Heart left ventricle (tissue), 16 donors: ENCODE results near the gene ESPN. TPM values are rescaled to one million over a fixed set of nuclear protein-coding genes. Genes with fewer than 3 reads are reported as not detected.
"Not testable (repeated sequence)": the region's sequence is repeated elsewhere in the genome, so short reads cannot be mapped to it uniquely, and the experiment has no call there.

ENCODE experiments used
- ATAC-seq, 4 donors: fragments of 200-7000 bp; cut with Tn5 transposase; one replicate each; pipeline ENCODE4 v1.9.1; 2020 to 2022; ENCODE audit warnings: moderate library complexity in 4 of 4, mild to moderate bottlenecking in 3 of 4, moderate number of reproducible peaks in 1 of 4
- DNase-seq, 5 donors: peaks; one replicate each; pipeline ENCODE4 v3.0.0-alpha.2; 2020
- H3K27ac ChIP-seq, 12 donors: fragments of 200-600 bp; sonication (generic) in 4 of 12; one replicate each; pipeline versions ENCODE4 v1.5.0 to v1.8.0; 2016 to 2022; ENCODE audit warnings: mild to moderate bottlenecking in 2 of 12
- H3K27me3 ChIP-seq, 9 donors: fragments of 200-600 bp; sonication (generic) in 2 of 9; one replicate each; pipeline versions ENCODE4 v1.5.1 to v1.8.0; 2016 to 2022; ENCODE audit warnings: mild to moderate bottlenecking in 3 of 9
- H3K36me3 ChIP-seq, 9 donors: fragments of 200-600 bp; sonication (generic) in 2 of 9; one replicate each; pipeline versions ENCODE4 v1.5.0 to v1.8.0; 2018 to 2022; ENCODE audit warnings: mild to moderate bottlenecking in 2 of 9
- H3K4me1 ChIP-seq, 12 donors: fragments of 200-600 bp; sonication (generic) in 4 of 12; one replicate each; pipeline versions ENCODE4 v1.5.0 to v1.8.0; 2016 to 2022; ENCODE audit warnings: mild to moderate bottlenecking in 3 of 12
- H3K4me3 ChIP-seq, 12 donors: fragments of 200-600 bp; sonication (generic) in 4 of 12; one replicate each; pipeline versions ENCODE4 v1.5.0 to v1.8.0; 2017 to 2022; ENCODE audit warnings: mild to moderate bottlenecking in 9 of 12, moderate library complexity in 4 of 12
- H3K9me3 ChIP-seq, 12 donors: fragments of 200-600 bp; sonication (generic) in 4 of 12; one replicate each; pipeline versions ENCODE4 v1.5.0 to v1.8.0; 2016 to 2022; ENCODE audit warnings: mild to moderate bottlenecking in 1 of 12
- CTCF ChIP-seq, 12 donors: fragments of 200-600 bp; sonication (generic) in 4 of 12; IDR thresholded peaks; one replicate each; pipeline versions ENCODE4 v1.5.0 to v1.8.0; 2018 to 2022; ENCODE audit warnings: antibody characterized with exemption in 12 of 12, mild to moderate bottlenecking in 5 of 12
- POLR2A ChIP-seq, 2 donors: fragments of 450-650 bp; IDR thresholded peaks; one replicate each; pipeline ENCODE4 v1.6.1; 2017; ENCODE audit warnings: antibody characterized with exemption in 2 of 2, mild to moderate bottlenecking in 2 of 2, moderate library complexity in 2 of 2
- WGBS, 4 donors: extraction: QIAGEN DNeasy Blood & Tissue Kit in 2 of 4; methylation state at CpG; one replicate each; pipeline versions ENCODE4 v1.1.5 to v1.1.7; 2013 to 2018; 5-methylcytosine and 5-hydroxymethylcytosine counted together
- intact Hi-C, 10 donors: fragments of 100-400 bp; cut with DNase I; formaldehyde crosslinking; loops; one replicate each; pipeline versions ENCODE4 v1.11.1 to v1.14.2; 2022
- polyA plus RNA-seq, 2 donors: library from polyadenylated mRNA; stranded (reverse); fragments of 200-250 nt; gene quantifications; one replicate each; pipeline ENCODE4 v1.2.3, GENCODE V29; 2013
- total RNA-seq, 9 donors: library from RNA; depleted of rRNA in 2 of 9; stranded (reverse); fragments of >200 nt in 2 of 9; fragmentation: NEBNext Ultra II Directional in 3 of 9; extraction: Animal tissue kit (Norgen Biotek cat#: 25700) in 3 of 9; gene quantifications; one replicate each; pipeline versions ENCODE4 v1.1.0 to v1.2.4, GENCODE V29; 2016 to 2023
- donor health status: ischemic (EF 13 %, LVEDD 7.1; RV severe dilation, severe dysfunction).
- donor health status: healthy with polysubstance abuse.
- donor health status: DM: no; HTN: yes; CAD: no.
- donor health status: DM: no; HTN: no; CAD: no.
- donor health status: ischemic (EF 25% LVEDD 6.9; RV normal size, moderate dysfunction).
- donor health status: ischemic (EF 25% LVEDD 5.7; RV mildly dilated, moderate dysfunction).
- donor health status: healthy.
- donor health status: DM: yes; HTN: yes; CAD: no.
- donor health status: ischemic (EF 35%, LVEDD 5.7; RV mildly dilated, moderate dysfunction).
- donor health status: nonischemic (EF 11% LVEDD 7.7; RV severe dilation, severe dysfunction).
- donor health status: DM: yes; HTN: yes; CAD: no.
- donor health status: PGD.
- donor health status: ischemic (EF 29% LVEDD 5.4; RV normal size, mild dysfunction).
- donor health status: nonischemic (EF 23%, LVEDD 6.1; RV moderate dilation, normal function).

The ESPN gene
- total and polyA plus RNA-seq, 11 donors, result 0.10 to 1.3 (median 0.21) TPM; not detected in 6

- intact Hi-C loops, result loop anchor here in 2 of 10 donors (5.0 kb wide), 2 partner anchors 75 to 190 kb away; no protein-coding TSS in a partner anchor
- DNase-seq, H3K27ac ChIP-seq, H3K4me1 ChIP-seq, H3K4me3 ChIP-seq, H3K9me3 ChIP-seq, H3K36me3 ChIP-seq: not testable (repeated sequence)
- ATAC-seq, result peak; percentile 38 to 60 (median 50)
- TF ChIP-seq CTCF (IDR thresholded peaks at IDR 0.05), result peak in 9 of 12 donors; percentile 10 to 47 (median 24)
- 52 to 58% (median 54%) methylated on average over 14 to 22 of the region's 22 CpGs for WGBS, 4 donors
- peaks cover 10 to 51% (median 31%) of the 10 kb centered on the region in 9 donors for H3K27me3 ChIP-seq
These were observed 12.6 kb downstream of the ESPN start for GRCh38 chr1:6437012-6437700.

- Histone ChIP-seq H3K36me3 (no peaks in the 10 kb centered on the region), H3K4me1 (peaks cover 0 to 9% (median 0%) of the 10 kb centered on the region in 12 donors), H3K9me3 (no peaks in the 10 kb centered on the region), H3K4me3 (no peak overlapping the region), H3K27ac (no peak overlapping the region), H3K27me3 (peaks cover 10 to 53% (median 31%) of the 10 kb centered on the region in 9 donors)
- intact Hi-C loops, result loop anchor here in 4 of 10 donors (2.0 to 5.0 kb wide), 3 partner anchors 76 to 191 kb away; no protein-coding TSS in a partner anchor
- peak; percentile 88 to 96 (median 94) for TF ChIP-seq CTCF (IDR thresholded peaks at IDR 0.05)
- no peak for TF ChIP-seq POLR2A (IDR thresholded peaks at IDR 0.05)
- 6 to 9% (median 7%) methylated on average over 5 of the region's 5 CpGs for WGBS, 4 donors
- ATAC-seq (peak; percentile 60 to 78 (median 69)), DNase-seq (peak in 2 of 5 donors; percentile 51 to 56)
These were observed 13.5 kb downstream of the ESPN start for GRCh38 chr1:6438047-6438525.

GRCh38 chr1:6440198-6441126, 15.9 kb downstream of the ESPN start:
- intact Hi-C loops, result no loop called here
- no peaks in the 10 kb centered on the region for H3K36me3 ChIP-seq
- H3K4me1 ChIP-seq, result peaks cover 0 to 9% (median 0%) of the 10 kb centered on the region in 12 donors
- no peaks in the 10 kb centered on the region for H3K9me3 ChIP-seq
- H3K4me3 ChIP-seq, result peak overlapping the region in 2 of 12 donors; percentile 23 to 33
- TF ChIP-seq POLR2A (IDR thresholded peaks at IDR 0.05) (no peak), CTCF (IDR thresholded peaks at IDR 0.05) (peak; percentile 3 to 48 (median 28))
- 4 to 9% (median 7%) methylated on average over 58 to 101 of the region's 101 CpGs for WGBS, 4 donors
- DNase-seq (no peak), ATAC-seq (peak in 1 of 4 donors; percentile 10)
- H3K27ac ChIP-seq, result no peak overlapping the region
- peaks cover 10 to 72% (median 32%) of the 10 kb centered on the region in 9 donors for H3K27me3 ChIP-seq
